Naive thymus-derived CD4-positive, alpha-beta T cell (primary cell): Measurements from ENCODE around the gene ATP6AP2. TPM values are rescaled to one million over a fixed set of nuclear protein-coding genes. Genes with fewer than 3 reads are reported as not detected.

Source experiments
- ATAC-seq: fragments of 150-1000 bp; cut with Tn5 transposase; 2 replicates; pipeline ENCODE4 v1.10.0; 2021; ENCODE audit warnings: mild to moderate bottlenecking, moderate library complexity
- CTCF ChIA-PET: fragments of 350-600 bp; sonication (Branson Sonifier 250); formaldehyde crosslinking; loops from one replicate; lab custom pipeline; 2021; ENCODE audit warnings: antibody characterized with exemption; lab: Charles Lee
- POLR2A ChIA-PET: fragments of 350-600 bp; sonication (Branson Sonifier 250); formaldehyde crosslinking; loops from one replicate; lab custom pipeline; 2021; ENCODE audit warnings: antibody characterized with exemption, inconsistent platforms; lab: Charles Lee
- DNase-seq, 9 donors: peaks; one replicate each; pipeline versions ENCODE4 v3.0.0 to v3.0.0-alpha.2; 2020 to 2022; ENCODE audit warnings: mixed read lengths in 1 of 9
- H3K27ac ChIP-seq: one replicate; pipeline ENCODE4 v1.7.0; 2013; ENCODE audit warnings: mild to moderate bottlenecking, low read depth, low read length, moderate library complexity
- H3K27me3 ChIP-seq, 2 donors: one replicate each; pipeline ENCODE4 v1.7.0; 2013; ENCODE audit warnings: low read length in 2 of 2, mild to moderate bottlenecking in 2 of 2, moderate library complexity in 2 of 2; ENCODE audit not compliant: control insufficient read depth in 2 of 2, insufficient read depth in 2 of 2
- H3K36me3 ChIP-seq, 3 experiments: 1 replicate in 2 of 3; 2 replicates in 1 of 3; pipeline ENCODE4 v1.7.0; 2013; ENCODE audit warnings: low read length in 3 of 3, mild to moderate bottlenecking in 3 of 3, moderate library complexity in 1 of 3; ENCODE audit not compliant: insufficient read depth in 3 of 3, control insufficient read depth in 2 of 3
- H3K4me1 ChIP-seq, 2 donors: one replicate each; pipeline ENCODE4 v1.7.0; 2013; ENCODE audit warnings: low read length in 2 of 2, mild to moderate bottlenecking in 2 of 2, moderate library complexity in 1 of 2; ENCODE audit not compliant: control insufficient read depth in 2 of 2, insufficient read depth in 2 of 2
- H3K4me3 ChIP-seq: 2 replicates; pipeline ENCODE4 v1.7.0; 2013; ENCODE audit warnings: mild to moderate bottlenecking, low read length
- H3K9me3 ChIP-seq, 3 experiments: 1 replicate in 2 of 3; 2 replicates in 1 of 3; pipeline ENCODE4 v1.7.0; 2013; ENCODE audit warnings: low read length in 3 of 3; ENCODE audit not compliant: control insufficient read depth in 2 of 3
- H3K27ac Mint-ChIP-seq, 9 donors: one replicate each; pipeline ENCODE4 v1.8.0; 2020 to 2022; ENCODE audit warnings: mixed read lengths in 9 of 9, mild to moderate bottlenecking in 8 of 9, moderate library complexity in 5 of 9, inconsistent platforms in 2 of 9
- H3K27me3 Mint-ChIP-seq, 5 donors: one replicate each; pipeline ENCODE4 v1.8.0; 2021 to 2022; ENCODE audit warnings: mixed read lengths in 5 of 5, mild to moderate bottlenecking in 1 of 5
- H3K36me3 Mint-ChIP-seq, 5 donors: one replicate each; pipeline ENCODE4 v1.8.0; 2020 to 2022; ENCODE audit warnings: mixed read lengths in 5 of 5, mild to moderate bottlenecking in 3 of 5, inconsistent platforms in 1 of 5
- H3K4me1 Mint-ChIP-seq, 7 donors: one replicate each; pipeline ENCODE4 v1.8.0; 2020 to 2022; ENCODE audit warnings: mixed read lengths in 7 of 7, mild to moderate bottlenecking in 3 of 7, inconsistent platforms in 1 of 7
- H3K4me3 Mint-ChIP-seq, 10 donors: one replicate each; pipeline ENCODE4 v1.8.0; 2020 to 2022; ENCODE audit warnings: mild to moderate bottlenecking in 10 of 10, mixed read lengths in 10 of 10, moderate library complexity in 6 of 10, inconsistent platforms in 2 of 10
- H3K9me3 Mint-ChIP-seq, 11 donors: one replicate each; pipeline ENCODE4 v1.8.0; 2020 to 2022; ENCODE audit warnings: mixed read lengths in 11 of 11, mild to moderate bottlenecking in 4 of 11, inconsistent platforms in 1 of 11, moderate library complexity in 1 of 11
- intact Hi-C, 2 donors: fragments of 100-400 bp; cut with micrococcal nuclease; formaldehyde crosslinking; loops; one replicate each; pipeline ENCODE4 v1.15.1; 2023
- polyA plus RNA-seq, 2 donors: library from polyadenylated mRNA; unstranded; fragments of 300-500 nt; fragmentation: Illumina TruSeq; gene quantifications; one replicate each; pipeline ENCODE4 v1.2.3, GENCODE V29; 2021
- total RNA-seq, 6 experiments: library from RNA in 5 of 6; stranded (reverse) in 5 of 6; gene quantifications; 1 replicate in 5 of 6; 2 replicates in 1 of 6; pipeline ENCODE4 v1.2.3 and lab custom pipeline; 2021 to 2026

Gene ATP6AP2
- total RNA-seq: 10 to 100 TPM; 72.0 to 98.6 (median 82.5) TPM
- polyA plus RNA-seq: 100 to 1,000 TPM; 183 to 195 TPM
- total RNA-seq (lab: John Stamatoyannopoulos, UW): 53.6 reads per million, percentile 73 among the genes with 10 or more reads in this experiment

DNA sequence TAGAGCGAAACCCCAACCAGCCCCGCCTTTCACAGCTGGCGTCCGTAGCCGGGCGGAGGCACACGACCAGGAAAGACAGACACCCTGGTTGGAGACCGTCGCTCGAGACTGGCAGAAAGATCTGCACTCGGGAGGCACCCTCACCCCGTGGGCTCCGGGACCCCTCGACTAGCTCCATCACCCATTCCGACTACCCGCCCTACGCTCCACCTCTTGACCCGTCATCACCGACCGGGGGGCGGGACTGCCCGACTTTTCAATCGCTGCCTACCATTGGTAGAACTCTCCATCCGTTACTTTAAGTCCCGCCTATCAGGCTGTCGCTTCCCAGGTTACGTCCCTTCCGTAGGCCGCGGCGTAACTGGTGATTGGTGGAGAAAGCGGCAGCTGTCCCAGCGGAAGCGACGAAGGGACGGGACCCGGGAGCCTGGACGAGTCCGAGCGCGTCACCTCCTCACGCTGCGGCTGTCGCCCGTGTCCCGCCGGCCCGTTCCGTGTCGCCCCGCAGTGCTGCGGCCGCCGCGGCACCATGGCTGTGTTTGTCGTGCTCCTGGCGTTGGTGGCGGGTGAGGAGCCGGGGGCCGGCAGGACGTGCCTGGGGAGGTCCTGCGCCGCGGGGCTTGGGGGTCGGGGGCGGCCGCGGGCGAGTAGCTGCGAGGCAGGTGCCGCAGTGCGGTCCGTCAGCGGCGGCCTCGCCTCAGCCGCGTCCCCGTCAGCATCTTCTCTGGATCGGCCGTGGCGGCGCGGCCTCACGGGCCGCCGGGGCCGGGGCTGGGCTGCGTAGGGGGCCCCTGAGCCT is at the start of gene ATP6AP2:
Gene ATP6AP2, plus strand, starts transcription at position 434 of the 799 bp plus-strand sequence. Its CDS starts 96 bp downstream, at position 530.
- no peaks in the 10 kb centered on the region for H3K36me3 ChIP-seq
- H3K27ac Mint-ChIP-seq: peak within 1 kb of the TSS; percentile 87 to 96 (median 95)
- intact Hi-C loops: loop anchor here (1.0 to 10.0 kb wide), 10 partner anchors 9 to 1776 kb away; partner anchors contain the start of genes CXorf38 (in 2 of the 2), USP9X (in 2 of the 2), MED14 (in 1 of the 2) and MID1IP1 (in 1 of the 2)

GRCh38 chrX:40531056-40531826 is 49.5 kb upstream of the ATP6AP2 start:
- H3K27me3 ChIP-seq: no peaks in the 10 kb centered on the region
- intact Hi-C loops: no loop called here
- ChIA-PET CTCF (interaction anchor here (1.2 kb wide), 1 partner anchor 13 kb away, joined by 3 read pairs; no protein-coding TSS in a partner anchor), POLR2A (no interaction called here)
- Mint-ChIP-seq H3K36me3 (no peaks in the 10 kb centered on the region), H3K9me3 (peaks cover 0 to 1% (median 0%) of the 10 kb centered on the region in 11 donors), H3K27ac (no peak overlapping the region), H3K4me3 (no peak overlapping the region), H3K27me3 (peaks cover 0 to 3% (median 0%) of the 10 kb centered on the region in 5 donors), H3K4me1 (no peaks in the 10 kb centered on the region)
- ATAC-seq: no peak
- H3K9me3 ChIP-seq: no peaks in the 10 kb centered on the region
- DNase-seq: no peak
- H3K36me3 ChIP-seq: no peaks in the 10 kb centered on the region
- no peak overlapping the region for H3K27ac ChIP-seq
- H3K4me3 ChIP-seq: no peak overlapping the region
- no peaks in the 10 kb centered on the region for H3K4me1 ChIP-seq

More for the DNA sequence above, at the start of gene ATP6AP2:
- ChIA-PET CTCF (interaction anchor here (0.6 kb wide), 1 partner anchor 71 kb away, joined by 3 read pairs; no protein-coding TSS in a partner anchor), POLR2A (interaction anchor here (0.6 to 2.6 kb wide), 9 partner anchors 8 to 749 kb away, joined by 3 to 10 read pairs (median 3); partner anchors contain the start of genes CXorf38 and MED14)
- H3K9me3 Mint-ChIP-seq: peaks cover 0 to 3% (median 0%) of the 10 kb centered on the region in 11 donors
- Histone ChIP-seq H3K27ac (peak within 1 kb of the TSS; percentile 90), H3K9me3 (no peaks in the 10 kb centered on the region), H3K27me3 (no peaks in the 10 kb centered on the region), H3K4me1 (peaks cover 13 to 16% of the 10 kb centered on the region in 2 donors), H3K4me3 (peak within 1 kb of the TSS; percentile 81)
- ATAC-seq: peak; percentile 96
- peak; percentile 60 to 91 (median 88) for DNase-seq
- no peaks in the 10 kb centered on the region for H3K27me3 Mint-ChIP-seq
- H3K36me3 Mint-ChIP-seq: peaks cover 0 to 4% (median 0%) of the 10 kb centered on the region in 5 donors
- H3K4me1 Mint-ChIP-seq: peaks cover 21 to 38% (median 34%) of the 10 kb centered on the region in 7 donors
- H3K4me3 Mint-ChIP-seq: peak within 1 kb of the TSS; percentile 92 to 98 (median 94)

GRCh38 chrX:40537310-40537709 is 43.5 kb upstream of the ATP6AP2 start:
- CTCF ChIA-PET: interaction anchor here (0.6 to 0.8 kb wide), 2 partner anchors 114 to 584 kb away, joined by 3 read pairs; no protein-coding TSS in a partner anchor
- Mint-ChIP-seq H3K4me1 (peaks cover 11 to 26% (median 20%) of the 10 kb centered on the region in 7 donors), H3K27me3 (peaks cover 0 to 4% (median 0%) of the 10 kb centered on the region in 5 donors), H3K9me3 (peaks cover 0 to 2% (median 0%) of the 10 kb centered on the region in 11 donors), H3K27ac (no peak overlapping the region), H3K36me3 (no peaks in the 10 kb centered on the region), H3K4me3 (no peak overlapping the region)
- Histone ChIP-seq H3K9me3 (no peaks in the 10 kb centered on the region), H3K27me3 (no peaks in the 10 kb centered on the region), H3K36me3 (no peaks in the 10 kb centered on the region), H3K27ac (no peak overlapping the region), H3K4me3 (no peak overlapping the region), H3K4me1 (peaks cover 4 to 6% of the 10 kb centered on the region in 2 donors)
- intact Hi-C loops: no loop called here
- DNase-seq (no peak), ATAC-seq (no peak)
- POLR2A ChIA-PET: no interaction called here

GRCh38 chrX:40538406-40538805 is 42.4 kb upstream of the ATP6AP2 start:
- ChIA-PET POLR2A (interaction anchor here (1.4 kb wide), 1 partner anchor 42 kb away, joined by 4 read pairs; the partner anchor contains the start of gene ATP6AP2), CTCF (interaction anchor here (0.6 to 1.0 kb wide), 3 partner anchors 14 to 1045 kb away, joined by 3 read pairs; no protein-coding TSS in a partner anchor)
- intact Hi-C loops: no loop called here
- H3K27ac Mint-ChIP-seq: peak overlapping the region in 4 of 9 donors; percentile 51 to 64 (median 57)
- DNase-seq: no peak
- no peak for ATAC-seq
- H3K4me3 Mint-ChIP-seq: peak overlapping the region in 2 of 10 donors; percentile 37 to 57
- no peak overlapping the region for H3K4me3 ChIP-seq
- H3K27ac ChIP-seq: no peak overlapping the region
- no peaks in the 10 kb centered on the region for H3K36me3 Mint-ChIP-seq
- peaks cover 4 to 6% of the 10 kb centered on the region in 2 donors for H3K4me1 ChIP-seq
- H3K9me3 ChIP-seq: no peaks in the 10 kb centered on the region
- H3K27me3 ChIP-seq: no peaks in the 10 kb centered on the region
- no peaks in the 10 kb centered on the region for H3K36me3 ChIP-seq
- H3K4me1 Mint-ChIP-seq: peaks cover 11 to 26% (median 20%) of the 10 kb centered on the region in 7 donors
- H3K27me3 Mint-ChIP-seq: peaks cover 0 to 4% (median 0%) of the 10 kb centered on the region in 5 donors
- H3K9me3 Mint-ChIP-seq: peaks cover 0 to 2% (median 0%) of the 10 kb centered on the region in 11 donors

- Histone ChIP-seq H3K9me3 (no peaks in the 10 kb centered on the region), H3K4me1 (peaks cover 4 to 6% of the 10 kb centered on the region in 2 donors), H3K4me3 (peak overlapping the region; percentile 13), H3K27ac (no peak overlapping the region), H3K36me3 (no peaks in the 10 kb centered on the region), H3K27me3 (no peaks in the 10 kb centered on the region)
- CTCF ChIA-PET: interaction anchor here (0.6 to 1.0 kb wide), 3 partner anchors 12 to 862 kb away, joined by 3 read pairs; no protein-coding TSS in a partner anchor
- H3K9me3 Mint-ChIP-seq: peaks cover 0 to 2% (median 0%) of the 10 kb centered on the region in 11 donors
- peaks cover 0 to 4% (median 0%) of the 10 kb centered on the region in 5 donors for H3K27me3 Mint-ChIP-seq
- H3K4me3 Mint-ChIP-seq: peak overlapping the region; percentile 21 to 76 (median 50)
- peak overlapping the region; percentile 64 to 90 (median 78) for H3K27ac Mint-ChIP-seq
- ATAC-seq (peak; percentile 94), DNase-seq (peak; percentile 46 to 78 (median 65))
- H3K4me1 Mint-ChIP-seq: peaks cover 15 to 32% (median 24%) of the 10 kb centered on the region in 7 donors
- no peaks in the 10 kb centered on the region for H3K36me3 Mint-ChIP-seq
- intact Hi-C loops: loop anchor here (1.0 to 5.0 kb wide), 2 partner anchors 43 to 255 kb away; partner anchors contain the start of gene ATP6AP2 (in 1 of the 2)
- POLR2A ChIA-PET: interaction anchor here (0.6 to 1.4 kb wide), 2 partner anchors 41 to 539 kb away, joined by 3 to 4 read pairs; partner anchors contain the start of gene ATP6AP2
Observed at GRCh38 chrX:40539214-40540142, 41.3 kb upstream of the ATP6AP2 start.
